K562 (cell line): ENCODE measurements around the gene ANXA3. TPM values are rescaled to one million over a fixed set of nuclear protein-coding genes. Genes with fewer than 3 reads are reported as not detected.

Experiments used
- ARID1B ChIP-seq: fragments of 450-650 bp; IDR thresholded peaks from 2 replicates; pipeline ENCODE4 v1.6.1; 2016; ENCODE audit warnings: antibody characterized with exemption, mild to moderate bottlenecking, inconsistent platforms
- ATF7 ChIP-seq: fragments of 450-650 bp; IDR thresholded peaks from 2 replicates; pipeline ENCODE4 v1.7.1; 2014; ENCODE audit warnings: mild to moderate bottlenecking, moderate library complexity
- CEBPB ChIP-seq: fragments of 450-650 bp; IDR thresholded peaks from 2 replicates; pipeline ENCODE4 v1.6.1; 2016; ENCODE audit warnings: missing genetic modification characterization, missing compliant biosample characterization
- CHD1 ChIP-seq: fragments of 200-600 bp; sonication (generic); IDR thresholded peaks from one replicate; pipeline ENCODE4 v1.6.1; 2012; ENCODE audit warnings: mild to moderate bottlenecking, moderate library complexity, low read length, inconsistent platforms
- CTBP1 ChIP-seq: fragments of 450-650 bp; IDR thresholded peaks from 2 replicates; pipeline ENCODE4 v1.6.1; 2016; ENCODE audit warnings: borderline replicate concordance
- FOS ChIP-seq: IDR thresholded peaks from 3 replicates; pipeline ENCODE4 v1.6.1; 2011; ENCODE audit not compliant: insufficient read length; ENCODE audit errors: extremely low read depth
- JUN ChIP-seq, 2 experiments: sonication (generic) in 1 of 2; formaldehyde crosslinking in 1 of 2; IDR thresholded peaks; 2 replicates each; pipeline versions ENCODE4 v1.6.1 to v1.8.0; 2012 to 2022; ENCODE audit warnings: borderline replicate concordance in 2 of 2, mild to moderate bottlenecking in 2 of 2, improper control_type of control experiment in 1 of 2, low read depth in 1 of 2, low read length in 1 of 2, missing genetic modification reagents in 1 of 2
- NFIC ChIP-seq: fragments of 450-650 bp; IDR thresholded peaks from 2 replicates; pipeline ENCODE4 v1.6.1; 2017; ENCODE audit warnings: mild to moderate bottlenecking, inconsistent platforms
- RBBP5 ChIP-seq: fragments of 200-600 bp; sonication (generic); IDR thresholded peaks from 2 replicates; pipeline ENCODE4 v1.6.1; 2012; ENCODE audit warnings: borderline replicate concordance, mild to moderate bottlenecking, low read length, control low read depth, inconsistent platforms; ENCODE audit not compliant: insufficient read depth, poor library complexity, severe bottlenecking
- SIRT6 ChIP-seq: IDR thresholded peaks from one replicate; pipeline ENCODE4 v1.6.1; 2012; ENCODE audit warnings: low read depth, mild to moderate bottlenecking, control low read depth, inconsistent platforms, low read length, moderate library complexity
- SMARCA4 ChIP-seq: fragments of 450-650 bp; IDR thresholded peaks from 2 replicates; pipeline ENCODE4 v1.6.1; 2016
- polyA plus RNA-seq, 8 experiments: library from polyadenylated mRNA; depleted of rRNA in 4 of 8; stranded (reverse) in 5 of 8; unstranded in 3 of 8; fragments of >200 nt; fragmentation: Nextera tagmentation in 2 of 8; fragmentation: Illumina TruSeq in 1 of 8; extraction: Ambion mirVana in 2 of 8; extraction: Trizol in 1 of 8; gene quantifications; 2 replicates each; pipeline versions ENCODE4 v1.2.1 to v1.2.3, GENCODE V29; 2011 to 2014; ENCODE audit warnings: inconsistent platforms in 1 of 8, missing spikeins in 1 of 8
- total RNA-seq, 7 experiments: library from RNA; depleted of rRNA in 6 of 7; stranded (reverse); fragments of >200 nt in 6 of 7; fragmentation: Illumina TruSeq in 2 of 7; extraction: Trizol in 2 of 7; gene quantifications; 2 replicates each; pipeline versions ENCODE4 v1.2.1 to v1.2.3, GENCODE V29; 2011 to 2021; ENCODE audit warnings: low replicate concordance in 1 of 7
- TF ChIP-seq, protein P1 (sequence below), 2 experiments: fragments of 450-650 bp; IDR thresholded peaks; 2 replicates each; pipeline ENCODE4 v1.6.1; 2018; ENCODE audit warnings: mild to moderate bottlenecking in 2 of 2, low read depth in 1 of 2; ENCODE audit not compliant: partially characterized antibody in 2 of 2
- TF ChIP-seq, protein P2 (sequence below): fragments of 450-650 bp; IDR thresholded peaks from 2 replicates; pipeline ENCODE4 v1.6.1; 2017; ENCODE audit warnings: antibody characterized with exemption, mild to moderate bottlenecking
- TF ChIP-seq, protein P3 (sequence below), 2 experiments: fragments of 450-650 bp in 1 of 2; sonication (generic) in 1 of 2; formaldehyde crosslinking in 1 of 2; IDR thresholded peaks in 1 of 2; conservative IDR thresholded peaks in 1 of 2; 2 replicates each; pipeline versions ENCODE4 v1.6.1 to v1.8.1; 2016 to 2023; ENCODE audit warnings: mild to moderate bottlenecking in 2 of 2, moderate library complexity in 2 of 2, inconsistent platforms in 1 of 2, missing genetic modification reagents in 1 of 2
- TF ChIP-seq, protein P4 (sequence below): fragments of 450-650 bp; IDR thresholded peaks from 2 replicates; pipeline ENCODE4 v1.6.1; 2016

ANXA3 gene
- total and polyA plus RNA-seq, 9 of the 15 experiments (the other 6 are each of a cell fraction or from before 2014, with no cell fraction given) = 6.3 to 15.5 (median 9.8) TPM

DNA sequence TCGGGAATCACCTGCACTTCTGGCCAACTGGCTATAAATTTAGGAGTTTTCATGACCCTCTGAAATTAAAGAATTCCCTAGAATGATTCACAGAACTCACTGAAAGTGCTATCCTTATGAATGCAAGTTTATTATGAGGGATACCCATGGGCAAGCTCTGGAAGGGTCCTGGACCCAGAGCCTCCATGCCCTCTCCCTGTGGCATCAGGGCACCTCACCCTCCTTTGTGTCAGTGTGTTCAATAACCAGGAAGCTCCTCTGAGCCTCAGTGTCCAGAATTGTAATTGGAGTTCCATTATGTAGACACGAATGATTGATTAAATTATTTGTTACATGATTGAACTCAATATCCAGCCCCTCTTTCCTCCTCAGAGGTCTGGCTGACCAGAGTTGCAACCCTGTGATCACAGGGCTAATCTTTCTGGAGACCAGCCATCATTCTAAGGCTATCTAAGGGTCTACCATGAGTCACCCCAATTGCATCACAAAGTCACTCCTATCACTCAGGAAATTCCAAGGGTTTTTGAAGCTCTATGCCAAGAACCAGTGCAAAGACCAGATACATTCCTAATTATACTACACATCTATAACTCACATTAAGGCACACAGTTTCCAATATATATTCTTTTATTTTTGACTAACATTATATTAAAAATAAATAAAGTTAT lies 8.9 kb downstream of the ANXA3 start (continued):
- TF ChIP-seq, protein P1, sequence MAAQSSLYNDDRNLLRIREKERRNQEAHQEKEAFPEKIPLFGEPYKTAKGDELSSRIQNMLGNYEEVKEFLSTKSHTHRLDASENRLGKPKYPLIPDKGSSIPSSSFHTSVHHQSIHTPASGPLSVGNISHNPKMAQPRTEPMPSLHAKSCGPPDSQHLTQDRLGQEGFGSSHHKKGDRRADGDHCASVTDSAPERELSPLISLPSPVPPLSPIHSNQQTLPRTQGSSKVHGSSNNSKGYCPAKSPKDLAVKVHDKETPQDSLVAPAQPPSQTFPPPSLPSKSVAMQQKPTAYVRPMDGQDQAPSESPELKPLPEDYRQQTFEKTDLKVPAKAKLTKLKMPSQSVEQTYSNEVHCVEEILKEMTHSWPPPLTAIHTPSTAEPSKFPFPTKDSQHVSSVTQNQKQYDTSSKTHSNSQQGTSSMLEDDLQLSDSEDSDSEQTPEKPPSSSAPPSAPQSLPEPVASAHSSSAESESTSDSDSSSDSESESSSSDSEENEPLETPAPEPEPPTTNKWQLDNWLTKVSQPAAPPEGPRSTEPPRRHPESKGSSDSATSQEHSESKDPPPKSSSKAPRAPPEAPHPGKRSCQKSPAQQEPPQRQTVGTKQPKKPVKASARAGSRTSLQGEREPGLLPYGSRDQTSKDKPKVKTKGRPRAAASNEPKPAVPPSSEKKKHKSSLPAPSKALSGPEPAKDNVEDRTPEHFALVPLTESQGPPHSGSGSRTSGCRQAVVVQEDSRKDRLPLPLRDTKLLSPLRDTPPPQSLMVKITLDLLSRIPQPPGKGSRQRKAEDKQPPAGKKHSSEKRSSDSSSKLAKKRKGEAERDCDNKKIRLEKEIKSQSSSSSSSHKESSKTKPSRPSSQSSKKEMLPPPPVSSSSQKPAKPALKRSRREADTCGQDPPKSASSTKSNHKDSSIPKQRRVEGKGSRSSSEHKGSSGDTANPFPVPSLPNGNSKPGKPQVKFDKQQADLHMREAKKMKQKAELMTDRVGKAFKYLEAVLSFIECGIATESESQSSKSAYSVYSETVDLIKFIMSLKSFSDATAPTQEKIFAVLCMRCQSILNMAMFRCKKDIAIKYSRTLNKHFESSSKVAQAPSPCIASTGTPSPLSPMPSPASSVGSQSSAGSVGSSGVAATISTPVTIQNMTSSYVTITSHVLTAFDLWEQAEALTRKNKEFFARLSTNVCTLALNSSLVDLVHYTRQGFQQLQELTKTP (IDR thresholded peaks at IDR 0.05; ENCODE audit: low read depth in 1 of 2, partially characterized antibody in 2 of 2) = no peak
- peak; percentile 47; the same call in 1 of the 2 replicates for TF ChIP-seq NFIC
- 0 out of 2 replicates have a peak, but pooled peaks have one; percentile 14 for TF ChIP-seq CTBP1
- peak; percentile 26 for TF ChIP-seq FOS
- TF ChIP-seq, protein P2, sequence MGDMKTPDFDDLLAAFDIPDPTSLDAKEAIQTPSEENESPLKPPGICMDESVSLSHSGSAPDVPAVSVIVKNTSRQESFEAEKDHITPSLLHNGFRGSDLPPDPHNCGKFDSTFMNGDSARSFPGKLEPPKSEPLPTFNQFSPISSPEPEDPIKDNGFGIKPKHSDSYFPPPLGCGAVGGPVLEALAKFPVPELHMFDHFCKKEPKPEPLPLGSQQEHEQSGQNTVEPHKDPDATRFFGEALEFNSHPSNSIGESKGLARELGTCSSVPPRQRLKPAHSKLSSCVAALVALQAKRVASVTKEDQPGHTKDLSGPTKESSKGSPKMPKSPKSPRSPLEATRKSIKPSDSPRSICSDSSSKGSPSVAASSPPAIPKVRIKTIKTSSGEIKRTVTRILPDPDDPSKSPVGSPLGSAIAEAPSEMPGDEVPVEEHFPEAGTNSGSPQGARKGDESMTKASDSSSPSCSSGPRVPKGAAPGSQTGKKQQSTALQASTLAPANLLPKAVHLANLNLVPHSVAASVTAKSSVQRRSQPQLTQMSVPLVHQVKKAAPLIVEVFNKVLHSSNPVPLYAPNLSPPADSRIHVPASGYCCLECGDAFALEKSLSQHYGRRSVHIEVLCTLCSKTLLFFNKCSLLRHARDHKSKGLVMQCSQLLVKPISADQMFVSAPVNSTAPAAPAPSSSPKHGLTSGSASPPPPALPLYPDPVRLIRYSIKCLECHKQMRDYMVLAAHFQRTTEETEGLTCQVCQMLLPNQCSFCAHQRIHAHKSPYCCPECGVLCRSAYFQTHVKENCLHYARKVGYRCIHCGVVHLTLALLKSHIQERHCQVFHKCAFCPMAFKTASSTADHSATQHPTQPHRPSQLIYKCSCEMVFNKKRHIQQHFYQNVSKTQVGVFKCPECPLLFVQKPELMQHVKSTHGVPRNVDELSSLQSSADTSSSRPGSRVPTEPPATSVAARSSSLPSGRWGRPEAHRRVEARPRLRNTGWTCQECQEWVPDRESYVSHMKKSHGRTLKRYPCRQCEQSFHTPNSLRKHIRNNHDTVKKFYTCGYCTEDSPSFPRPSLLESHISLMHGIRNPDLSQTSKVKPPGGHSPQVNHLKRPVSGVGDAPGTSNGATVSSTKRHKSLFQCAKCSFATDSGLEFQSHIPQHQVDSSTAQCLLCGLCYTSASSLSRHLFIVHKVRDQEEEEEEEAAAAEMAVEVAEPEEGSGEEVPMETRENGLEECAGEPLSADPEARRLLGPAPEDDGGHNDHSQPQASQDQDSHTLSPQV = no peak
- TF ChIP-seq, protein P3, sequence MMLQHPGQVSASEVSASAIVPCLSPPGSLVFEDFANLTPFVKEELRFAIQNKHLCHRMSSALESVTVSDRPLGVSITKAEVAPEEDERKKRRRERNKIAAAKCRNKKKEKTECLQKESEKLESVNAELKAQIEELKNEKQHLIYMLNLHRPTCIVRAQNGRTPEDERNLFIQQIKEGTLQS (IDR thresholded peaks at IDR 0.05) = peak; percentile 93
- TF ChIP-seq, protein P3 (CRISPR knock-in tag; conservative IDR thresholded peaks at IDR 0.05) = no peak
- TF ChIP-seq ATF7 = peak; percentile 48; the same call in 1 of the 2 replicates
- TF ChIP-seq SIRT6 = no peak
- TF ChIP-seq JUN (IDR thresholded peaks at IDR 0.05; ENCODE audit: borderline replicate concordance, low read depth, low read length) = peak; percentile 90
- TF ChIP-seq JUN (CRISPR knock-in tag; IDR thresholded peaks at IDR 0.05; ENCODE audit: borderline replicate concordance) = no peak
- no peak for TF ChIP-seq CHD1
- TF ChIP-seq CEBPB = peak; percentile 69
- no peak for TF ChIP-seq RBBP5
- peak; percentile 64; the same call in 1 of the 2 replicates for TF ChIP-seq SMARCA4
- TF ChIP-seq, protein P4, sequence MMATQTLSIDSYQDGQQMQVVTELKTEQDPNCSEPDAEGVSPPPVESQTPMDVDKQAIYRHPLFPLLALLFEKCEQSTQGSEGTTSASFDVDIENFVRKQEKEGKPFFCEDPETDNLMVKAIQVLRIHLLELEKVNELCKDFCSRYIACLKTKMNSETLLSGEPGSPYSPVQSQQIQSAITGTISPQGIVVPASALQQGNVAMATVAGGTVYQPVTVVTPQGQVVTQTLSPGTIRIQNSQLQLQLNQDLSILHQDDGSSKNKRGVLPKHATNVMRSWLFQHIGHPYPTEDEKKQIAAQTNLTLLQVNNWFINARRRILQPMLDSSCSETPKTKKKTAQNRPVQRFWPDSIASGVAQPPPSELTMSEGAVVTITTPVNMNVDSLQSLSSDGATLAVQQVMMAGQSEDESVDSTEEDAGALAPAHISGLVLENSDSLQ = peak; percentile 40; the same call in 1 of the 2 replicates
- TF ChIP-seq ARID1B = peak; percentile 59; the same call in 1 of the 2 replicates
- TF ChIP-seq, all 486 proteins: peak for 20
